ENCODE data around the gene MAD2L2. TPM values are rescaled to one million over a fixed set of nuclear protein-coding genes. Genes with fewer than 3 reads are reported as not detected.

Gene MAD2L2
- total RNA-seq, 1 experiment from 2014 or later = 127 TPM

DNA sequence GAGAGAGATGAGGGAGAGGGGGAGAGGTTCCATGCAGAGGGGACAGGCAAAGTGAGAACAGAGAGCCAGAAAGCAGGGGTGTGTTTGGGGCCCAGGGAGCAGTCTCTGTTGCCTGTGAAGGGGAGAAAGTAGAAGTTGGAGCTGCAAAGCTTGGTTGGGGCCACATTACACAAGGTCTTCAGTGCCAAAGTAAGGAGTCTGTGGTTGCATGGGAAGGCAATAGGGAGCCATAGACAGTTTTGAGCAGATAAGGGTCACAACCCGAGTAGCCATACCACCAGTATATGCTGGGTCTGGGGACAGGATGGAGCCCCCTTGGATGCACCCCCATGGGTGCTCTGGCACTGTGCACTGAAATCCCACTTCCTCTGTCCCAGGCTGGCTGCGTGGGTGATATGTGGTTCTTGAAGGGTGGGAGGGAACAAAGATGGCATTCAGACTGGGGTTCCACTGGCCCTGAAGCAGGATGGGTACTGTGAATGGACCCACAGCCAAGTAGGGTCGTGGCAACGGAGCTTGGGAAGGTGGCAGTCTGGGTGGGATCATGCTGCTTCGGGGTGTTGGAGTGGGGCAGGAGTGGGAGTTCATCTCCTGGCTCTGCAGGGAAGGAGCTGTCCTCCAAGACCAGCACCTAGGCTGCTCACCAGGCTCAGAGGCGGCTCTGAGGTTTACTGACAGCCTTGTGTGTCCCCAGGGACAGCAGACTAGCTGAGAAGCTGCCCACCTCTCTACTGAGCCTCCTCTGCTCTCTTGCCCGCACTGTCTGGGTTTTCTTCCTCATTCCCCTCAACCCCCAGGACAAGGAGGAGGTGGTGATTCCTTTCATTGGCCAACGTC is 22.6 kb upstream of the MAD2L2 start:
- Histone ChIP-seq H3K9me3 (ENCODE audit: low read length) (no peaks in the 10 kb centered on the region), H3K9me2 (replicated peaks; ENCODE audit: low read length) (no peaks in the 10 kb centered on the region), H3K4me3 (ENCODE audit: low read length) (no peak overlapping the region), H3K27me3 (ENCODE audit: low read length) (peaks cover 7% of the 10 kb centered on the region; the same call in 1 of the 2 replicates), H4K20me1 (ENCODE audit: low read length) (no peaks in the 10 kb centered on the region), H3K4me1 (ENCODE audit: insufficient read depth, low read length) (no peaks in the 10 kb centered on the region), H3K4me2 (ENCODE audit: low read length) (no peak overlapping the region), H3K36me3 (ENCODE audit: low read depth, low read length) (no peaks in the 10 kb centered on the region), H3K79me2 (ENCODE audit: low read length) (no peaks in the 10 kb centered on the region), H3K27ac (ENCODE audit: low read length) (no peak overlapping the region), H3F3A (ENCODE audit: low read length, unreplicated experiment) (no peaks in the 10 kb centered on the region), H2AFZ (ENCODE audit: low read length) (no peak overlapping the region), H3K9ac (ENCODE audit: low read length) (no peak overlapping the region)
- ATAC-seq = no peak
- intact Hi-C loops (cut with micrococcal nuclease) = no loop called here
- TF ChIP-seq, protein P1, sequence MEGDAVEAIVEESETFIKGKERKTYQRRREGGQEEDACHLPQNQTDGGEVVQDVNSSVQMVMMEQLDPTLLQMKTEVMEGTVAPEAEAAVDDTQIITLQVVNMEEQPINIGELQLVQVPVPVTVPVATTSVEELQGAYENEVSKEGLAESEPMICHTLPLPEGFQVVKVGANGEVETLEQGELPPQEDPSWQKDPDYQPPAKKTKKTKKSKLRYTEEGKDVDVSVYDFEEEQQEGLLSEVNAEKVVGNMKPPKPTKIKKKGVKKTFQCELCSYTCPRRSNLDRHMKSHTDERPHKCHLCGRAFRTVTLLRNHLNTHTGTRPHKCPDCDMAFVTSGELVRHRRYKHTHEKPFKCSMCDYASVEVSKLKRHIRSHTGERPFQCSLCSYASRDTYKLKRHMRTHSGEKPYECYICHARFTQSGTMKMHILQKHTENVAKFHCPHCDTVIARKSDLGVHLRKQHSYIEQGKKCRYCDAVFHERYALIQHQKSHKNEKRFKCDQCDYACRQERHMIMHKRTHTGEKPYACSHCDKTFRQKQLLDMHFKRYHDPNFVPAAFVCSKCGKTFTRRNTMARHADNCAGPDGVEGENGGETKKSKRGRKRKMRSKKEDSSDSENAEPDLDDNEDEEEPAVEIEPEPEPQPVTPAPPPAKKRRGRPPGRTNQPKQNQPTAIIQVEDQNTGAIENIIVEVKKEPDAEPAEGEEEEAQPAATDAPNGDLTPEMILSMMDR (conservative IDR thresholded peaks at IDR 0.05; ENCODE audit: low read depth, low read length) = no peak
- TF ChIP-seq EZH2phosphoT487 (IDR thresholded peaks at IDR 0.05; ENCODE audit: borderline replicate concordance, low read length) (no peak), EZH2 (IDR thresholded peaks at IDR 0.05; ENCODE audit: low read length, unreplicated experiment) (no peak)
- no TSS peak for BruUV-seq (replicated peaks)
- CTCF ChIA-PET = no interaction called here
- POLR2A ChIA-PET (ENCODE audit: unreplicated experiment) = no interaction called here
- no peak for DNase-seq

DNA sequence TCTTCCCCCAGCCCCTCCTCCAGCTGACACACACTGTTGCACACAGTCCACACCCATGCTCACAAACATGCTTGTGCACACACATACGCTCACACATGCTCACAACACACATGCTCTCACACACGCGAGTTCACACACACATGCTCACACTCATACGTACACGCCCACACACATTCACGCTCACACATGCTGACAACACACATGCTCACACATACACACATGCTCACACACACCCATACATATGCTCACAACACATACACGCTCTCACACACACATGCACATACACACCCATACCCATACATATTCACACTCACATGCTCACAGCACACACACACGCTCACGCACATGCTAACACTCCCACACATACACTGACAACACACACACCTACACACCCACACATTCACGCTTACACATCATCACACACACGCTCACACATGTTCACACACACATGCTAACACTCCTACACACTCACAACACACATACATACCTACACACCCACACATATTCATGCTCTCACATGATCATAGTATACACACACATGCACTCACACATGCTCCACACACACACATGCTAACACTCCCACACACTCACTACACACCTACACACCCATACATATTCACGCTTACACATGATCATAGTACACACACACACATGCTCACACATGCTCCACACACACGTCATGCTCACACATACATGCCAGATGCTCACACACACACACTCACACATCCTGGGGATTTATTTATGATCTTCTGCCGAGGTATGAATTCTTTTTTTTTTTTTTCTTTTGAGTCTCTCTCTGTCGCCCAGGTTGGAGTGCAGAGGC is 21.2 kb upstream of the MAD2L2 start:
- Histone ChIP-seq H3K4me3 (ENCODE audit: low read length) (no peak overlapping the region), H3K4me1 (ENCODE audit: insufficient read depth, low read length) (no peaks in the 10 kb centered on the region), H3K27me3 (ENCODE audit: low read length) (peaks cover 7% of the 10 kb centered on the region; the same call in 1 of the 2 replicates), H3K9me2 (replicated peaks; ENCODE audit: low read length) (no peaks in the 10 kb centered on the region), H3K36me3 (ENCODE audit: low read depth, low read length) (no peaks in the 10 kb centered on the region), H3K27ac (ENCODE audit: low read length) (no peak overlapping the region), H2AFZ (ENCODE audit: low read length) (no peak overlapping the region), H3F3A (ENCODE audit: low read length, unreplicated experiment) (no peaks in the 10 kb centered on the region), H3K79me2 (ENCODE audit: low read length) (no peaks in the 10 kb centered on the region), H3K4me2 (ENCODE audit: low read length) (no peak overlapping the region), H4K20me1 (ENCODE audit: low read length) (no peaks in the 10 kb centered on the region), H3K9me3 (ENCODE audit: low read length) (no peaks in the 10 kb centered on the region), H3K9ac (ENCODE audit: low read length) (no peak overlapping the region)
- ChIA-PET POLR2A (ENCODE audit: unreplicated experiment) (no interaction called here), CTCF (no interaction called here)
- no TSS peak for BruUV-seq (replicated peaks)
- DNase-seq = no peak
- intact Hi-C loops (cut with micrococcal nuclease) = no loop called here
- TF ChIP-seq EZH2 (IDR thresholded peaks at IDR 0.05; ENCODE audit: low read length, unreplicated experiment) = no peak
- TF ChIP-seq, protein P1 (conservative IDR thresholded peaks at IDR 0.05; ENCODE audit: low read depth, low read length) = no peak
- TF ChIP-seq EZH2phosphoT487 (IDR thresholded peaks at IDR 0.05; ENCODE audit: borderline replicate concordance, low read length) = no peak
- ATAC-seq = no peak
